ENCODE measurements around the gene CLASP1.

GRCh38 chr2:121555008-121555407, 94.3 kb downstream of the CLASP1 start:
- TF ChIP-seq EZH2 (IDR thresholded peaks at IDR 0.05; ENCODE audit: borderline replicate concordance), result no peak
- TF ChIP-seq, protein P1, sequence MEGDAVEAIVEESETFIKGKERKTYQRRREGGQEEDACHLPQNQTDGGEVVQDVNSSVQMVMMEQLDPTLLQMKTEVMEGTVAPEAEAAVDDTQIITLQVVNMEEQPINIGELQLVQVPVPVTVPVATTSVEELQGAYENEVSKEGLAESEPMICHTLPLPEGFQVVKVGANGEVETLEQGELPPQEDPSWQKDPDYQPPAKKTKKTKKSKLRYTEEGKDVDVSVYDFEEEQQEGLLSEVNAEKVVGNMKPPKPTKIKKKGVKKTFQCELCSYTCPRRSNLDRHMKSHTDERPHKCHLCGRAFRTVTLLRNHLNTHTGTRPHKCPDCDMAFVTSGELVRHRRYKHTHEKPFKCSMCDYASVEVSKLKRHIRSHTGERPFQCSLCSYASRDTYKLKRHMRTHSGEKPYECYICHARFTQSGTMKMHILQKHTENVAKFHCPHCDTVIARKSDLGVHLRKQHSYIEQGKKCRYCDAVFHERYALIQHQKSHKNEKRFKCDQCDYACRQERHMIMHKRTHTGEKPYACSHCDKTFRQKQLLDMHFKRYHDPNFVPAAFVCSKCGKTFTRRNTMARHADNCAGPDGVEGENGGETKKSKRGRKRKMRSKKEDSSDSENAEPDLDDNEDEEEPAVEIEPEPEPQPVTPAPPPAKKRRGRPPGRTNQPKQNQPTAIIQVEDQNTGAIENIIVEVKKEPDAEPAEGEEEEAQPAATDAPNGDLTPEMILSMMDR (IDR thresholded peaks at IDR 0.05; ENCODE audit: poor library complexity), result no peak

All from hepatocyte (in vitro differentiated cells).